B cell (primary cell): ENCODE measurements around the gene KLHDC8A. TPM values are rescaled to one million over a fixed set of nuclear protein-coding genes. Genes with fewer than 3 reads are reported as not detected.
A peak's percentile ranks its signal among the peaks of the same experiment; 100 is the strongest.

ENCODE experiments used
- ATAC-seq: fragments of 200-7000 bp; cut with Tn5 transposase; one replicate; pipeline ENCODE4 v1.10.0; 2021; ENCODE audit warnings: low read depth, mild to moderate bottlenecking, moderate number of reproducible peaks, moderate library complexity
- CTCF ChIA-PET: fragments of 350-600 bp; sonication (Branson Sonifier 250); formaldehyde crosslinking; loops from one replicate; lab custom pipeline; 2021; ENCODE audit warnings: antibody characterized with exemption, inconsistent platforms; lab: Charles Lee
- POLR2A ChIA-PET: fragments of 350-600 bp; sonication (Branson Sonifier 250); formaldehyde crosslinking; loops from one replicate; lab custom pipeline; 2021; ENCODE audit warnings: antibody characterized with exemption; lab: Charles Lee
- DNase-seq: peaks from one replicate; pipeline ENCODE4 v3.0.0; 2013
- H2AFZ ChIP-seq: 2 replicates; pipeline ENCODE4 v1.6.1; 2012; ENCODE audit warnings: mild to moderate bottlenecking, low read depth, low read length; ENCODE audit not compliant: insufficient read depth, poor library complexity, severe bottlenecking
- H3K27ac ChIP-seq, 2 donors: 1 replicate in 1 of 2; 2 replicates in 1 of 2; pipeline ENCODE4 v1.5.1; 2012 to 2013; ENCODE audit warnings: low read length in 2 of 2, mild to moderate bottlenecking in 2 of 2, moderate library complexity in 1 of 2
- H3K27me3 ChIP-seq, 4 experiments: fragments of 200-600 bp in 1 of 4; sonication (generic) in 1 of 4; replicated peaks in 1 of 4; 1 replicate in 2 of 4; 2 replicates in 2 of 4; pipeline versions ENCODE4 v1.6.1 to v1.7.0; 2013 to 2016; ENCODE audit warnings: low read length in 3 of 4, mild to moderate bottlenecking in 2 of 4, mixed read lengths in 1 of 4, moderate library complexity in 1 of 4; ENCODE audit not compliant: insufficient read depth in 4 of 4, control insufficient read depth in 3 of 4; ENCODE audit errors: control extremely low read depth in 1 of 4
- H3K36me3 ChIP-seq, 2 experiments: replicated peaks in 1 of 2; 1 replicate in 1 of 2; 2 replicates in 1 of 2; pipeline versions ENCODE4 v1.6.1 to v1.7.1; 2013; ENCODE audit warnings: low read length in 1 of 2; ENCODE audit not compliant: insufficient read depth in 2 of 2, control insufficient read depth in 1 of 2; ENCODE audit errors: control extremely low read depth in 1 of 2, extremely low read depth in 1 of 2
- H3K4me1 ChIP-seq, 2 donors: fragments of 200-600 bp in 1 of 2; sonication (generic) in 1 of 2; 1 replicate in 1 of 2; 2 replicates in 1 of 2; pipeline versions ENCODE4 v1.5.1 to v1.6.1; 2013 to 2017; ENCODE audit warnings: low read length in 2 of 2; ENCODE audit not compliant: control insufficient read depth in 2 of 2, insufficient read depth in 2 of 2
- H3K4me2 ChIP-seq: replicated peaks from 2 replicates; pipeline ENCODE3; 2012; ENCODE audit warnings: mild to moderate bottlenecking, low read depth, low read length; ENCODE audit not compliant: poor library complexity, severe bottlenecking
- H3K4me3 ChIP-seq, 5 experiments: fragments of 200-600 bp in 1 of 5; sonication (generic) in 1 of 5; 1 replicate in 3 of 5; 2 replicates in 2 of 5; pipeline versions ENCODE4 v1.5.1 to v1.7.0; 2011 to 2016; ENCODE audit warnings: low read length in 4 of 5, mild to moderate bottlenecking in 4 of 5, low read depth in 2 of 5, control low read depth in 1 of 5, moderate library complexity in 1 of 5; ENCODE audit not compliant: insufficient read depth in 1 of 5; ENCODE audit errors: control extremely low read depth in 1 of 5, extremely low read depth in 1 of 5
- H3K79me2 ChIP-seq: fragments of 200-600 bp; sonication (generic); one replicate; pipeline ENCODE4 v1.6.0; 2016; ENCODE audit warnings: low read length; ENCODE audit not compliant: control insufficient read depth, insufficient read depth
- H3K9ac ChIP-seq: fragments of 200-600 bp; sonication (generic); 2 replicates; pipeline ENCODE4 v1.6.1; 2017; ENCODE audit warnings: mild to moderate bottlenecking, low read length, moderate library complexity
- H3K9me3 ChIP-seq, 3 donors: one replicate each; pipeline versions ENCODE4 v1.6.1 to v1.7.1; 2013; ENCODE audit warnings: low read length in 2 of 3; ENCODE audit not compliant: control insufficient read depth in 2 of 3, insufficient read depth in 1 of 3; ENCODE audit errors: control extremely low read depth in 1 of 3
- H4K20me1 ChIP-seq: 2 replicates; pipeline ENCODE4 v1.6.0; 2012; ENCODE audit warnings: mild to moderate bottlenecking, low read length; ENCODE audit not compliant: insufficient read depth, control insufficient read depth, poor library complexity, severe bottlenecking
- H3K27ac Mint-ChIP-seq: one replicate; pipeline ENCODE4 v1.8.0; 2021; ENCODE audit warnings: mixed read lengths
- H3K27me3 Mint-ChIP-seq: one replicate; pipeline ENCODE4 v1.8.0; 2021; ENCODE audit warnings: mixed read lengths
- H3K4me1 Mint-ChIP-seq: one replicate; pipeline ENCODE4 v1.8.0; 2021; ENCODE audit warnings: mixed read lengths
- H3K4me3 Mint-ChIP-seq: one replicate; pipeline ENCODE4 v1.8.0; 2021; ENCODE audit warnings: mixed read lengths
- H3K9me3 Mint-ChIP-seq: one replicate; pipeline ENCODE4 v1.8.0; 2022; ENCODE audit warnings: mixed read lengths; ENCODE audit not compliant: insufficient read depth
- CTCF ChIP-seq: fragments of 200-600 bp; IDR thresholded peaks from one replicate; pipeline ENCODE4 v1.8.0; 2022; ENCODE audit warnings: antibody characterized with exemption, mild to moderate bottlenecking
- EZH2 ChIP-seq: IDR thresholded peaks from 2 replicates; pipeline ENCODE4 v1.6.1; 2012; ENCODE audit warnings: borderline replicate concordance, low read depth, mild to moderate bottlenecking, moderate library complexity, low read length; ENCODE audit not compliant: insufficient read depth, poor library complexity, severe bottlenecking
- WGBS: methylation state at CpG from one replicate; pipeline ENCODE4 v1.1.5; 2013; ENCODE audit warnings: missing lambda C conversion rate; ENCODE audit not compliant: insufficient coverage; 5-methylcytosine and 5-hydroxymethylcytosine counted together
- intact Hi-C: fragments of 100-400 bp; cut with micrococcal nuclease; formaldehyde crosslinking; loops from one replicate; pipeline ENCODE4 v1.10.0; 2022
- polyA plus RNA-seq: library from polyadenylated mRNA; depleted of rRNA; stranded (reverse); fragments of >200 nt; gene quantifications from 2 replicates; pipeline ENCODE4 v1.2.3, GENCODE V29; 2012
- total RNA-seq, 2 donors: library from RNA; stranded (reverse); fragments of 120-200 nt in 1 of 2; gene quantifications; 1 replicate in 1 of 2; 2 replicates in 1 of 2; pipeline versions ENCODE4 v1.2.3 to v1.2.4, GENCODE V29; 2013 to 2022

Gene KLHDC8A
- total and polyA plus RNA-seq, 2 donors (not counting 1 experiment from before 2014, with no cell fraction given): 0.39 to 0.60 TPM

- H3K4me2 ChIP-seq: peak within 1 kb of the TSS; percentile 96
- Mint-ChIP-seq H3K4me3 (peak within 1 kb of the TSS; percentile 97), H3K9me3 (no peaks in the 10 kb centered on the region), H3K4me1 (peaks cover 62% of the 10 kb centered on the region), H3K27me3 (peaks cover 2% of the 10 kb centered on the region), H3K27ac (peak within 1 kb of the TSS; percentile 95)
- H3K36me3 ChIP-seq: peaks cover 0 to 30% of the 10 kb centered on the region in 2 experiments
- H3K27ac ChIP-seq: peak within 1 kb of the TSS; percentile 65 to 98
- ChIA-PET CTCF (interaction anchor here (0.6 to 56.6 kb wide), 9 partner anchors 4 to 341 kb away, joined by 3 to 2421 read pairs (median 6); partner anchors contain the start of gene NUAK2), POLR2A (interaction anchor here (0.7 to 17.1 kb wide), 8 partner anchors 10 to 347 kb away, joined by 3 to 372 read pairs (median 4); no protein-coding TSS in a partner anchor)
- no peaks in the 10 kb centered on the region for H3K27me3 ChIP-seq
- no peaks in the 10 kb centered on the region for H3K9me3 ChIP-seq
- WGBS: under 1% methylated on average over 75 of the region's 75 CpGs
- TF ChIP-seq CTCF (peak; percentile 35), EZH2 (no peak)
- intact Hi-C loops: loop anchor here (1.0 to 5.0 kb wide), 5 partner anchors 8 to 110 kb away; partner anchors contain the start of genes DSTYK and TMCC2
- H2AFZ ChIP-seq: peak within 1 kb of the TSS; percentile 48
- H4K20me1 ChIP-seq: peaks cover 55% of the 10 kb centered on the region
- DNase-seq (peak; percentile 89), ATAC-seq (peak; percentile 90)
- peaks cover 96% of the 10 kb centered on the region for H3K79me2 ChIP-seq
- peaks cover 52 to 54% of the 10 kb centered on the region in 2 donors for H3K4me1 ChIP-seq
- H3K4me3 ChIP-seq: peak within 1 kb of the TSS; percentile 65 to 100 (median 98)
- peak within 1 kb of the TSS; percentile 85 for H3K9ac ChIP-seq
Measured at GRCh38 chr1:205321162-205321958, 35.4 kb downstream of the KLHDC8A start, which contains the start of gene NUAK2. TSS of gene NUAK2 (minus strand) at chr1:205321745. CDS start at chr1:205321628, 117 bp downstream.
